ENCODE measurements around the gene DNALI1. TPM values are rescaled to one million over a fixed set of nuclear protein-coding genes. Genes with fewer than 3 reads are reported as not detected.

DNALI1 gene
- total and polyA plus RNA-seq, 2 of the 4 experiments (the other 2 are of a cell fraction), result 9.1 to 10.1 TPM

DNA sequence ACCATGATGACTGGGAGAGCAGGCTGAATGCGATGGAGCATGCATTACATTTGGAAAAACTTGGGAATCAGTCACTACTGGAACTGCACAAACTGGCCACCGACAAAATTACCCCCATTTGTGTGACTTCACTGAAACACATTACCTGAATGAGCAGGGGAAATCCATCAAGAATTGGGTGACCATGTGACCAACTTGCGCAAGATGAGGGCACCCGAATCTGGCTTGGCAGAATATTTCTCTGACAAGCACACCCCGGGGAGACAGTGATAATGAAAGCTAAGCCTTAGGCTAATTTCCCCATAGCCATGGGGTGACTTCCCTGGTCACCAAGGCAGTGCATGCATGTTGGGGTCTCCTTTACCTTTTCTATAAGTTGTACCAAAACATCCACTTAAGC lies 11.7 kb upstream of the DNALI1 start:
- Histone ChIP-seq H3K4me2 (ENCODE audit: low read depth, low read length) (no peak overlapping the region), H3K23ac (ENCODE audit: low read depth, low read length) (no peak overlapping the region), H2BK5ac (ENCODE audit: low read depth, low read length, poor library complexity, severe bottlenecking) (no peak overlapping the region), H3K9me1 (ENCODE audit: insufficient read depth, low read length) (no peaks in the 10 kb centered on the region), H3K4me3 (ENCODE audit: insufficient read depth, low read depth, low read length) (no peak overlapping the region), H2AFZ (replicated peaks; ENCODE audit: low read length, poor library complexity) (no peak overlapping the region), H2AK5ac (ENCODE audit: low read depth, low read length) (no peak overlapping the region), H2BK120ac (ENCODE audit: low read depth, low read length) (no peak overlapping the region), H4K20me1 (ENCODE audit: insufficient read depth, low read length) (no peaks in the 10 kb centered on the region; the same call in 1 of the 2 replicates), H3K14ac (replicated peaks; ENCODE audit: low read depth, low read length) (no peak overlapping the region), H4K91ac (ENCODE audit: insufficient read depth, low read depth, low read length) (no peak overlapping the region), H3K56ac (ENCODE audit: extremely low read depth, insufficient read depth, low read length) (no peak overlapping the region), H3K27me3 (ENCODE audit: control insufficient read depth, insufficient read depth, low read length) (no peaks in the 10 kb centered on the region), H3K36me3 (ENCODE audit: control insufficient read depth, insufficient read depth, low read length) (peaks cover 35% of the 10 kb centered on the region), H3K4ac (ENCODE audit: low read depth, low read length) (no peak overlapping the region), H2BK15ac (ENCODE audit: low read depth, low read length) (no peak overlapping the region), H3K9me3 (ENCODE audit: control insufficient read depth, insufficient read depth, low read length) (no peaks in the 10 kb centered on the region), H2AK9ac (replicated peaks; ENCODE audit: low read depth, low read length, poor library complexity) (no peak overlapping the region), H3K27ac (ENCODE audit: insufficient read depth, low read length) (no peak overlapping the region), H3K18ac (ENCODE audit: low read depth, low read length) (no peak overlapping the region), H3K4me1 (ENCODE audit: control insufficient read depth, insufficient read depth, low read length) (no peaks in the 10 kb centered on the region), H3K9ac (ENCODE audit: low read depth, low read length) (no peak overlapping the region), H4K5ac (ENCODE audit: low read depth, low read length) (no peak overlapping the region), H3K79me1 (ENCODE audit: low read depth in 1 of 2, low read length in 2 of 2) (peaks cover 13 to 23% of the 10 kb centered on the region in 2 experiments), H4K8ac (ENCODE audit: low read depth in 2 of 2, low read length in 2 of 2) (no peak overlapping the region), H2BK20ac (ENCODE audit: low read depth, low read length) (no peak overlapping the region)
- DNase-seq (no peak), ATAC-seq (ENCODE audit: low read depth) (no peak)
- TF ChIP-seq MXI1 (IDR thresholded peaks at IDR 0.05; ENCODE audit: borderline replicate concordance, low read depth, low read length), result no peak
- no peak for TF ChIP-seq BHLHE40 (IDR thresholded peaks at IDR 0.05; ENCODE audit: low read depth, low read length)
- TF ChIP-seq, protein P1, sequence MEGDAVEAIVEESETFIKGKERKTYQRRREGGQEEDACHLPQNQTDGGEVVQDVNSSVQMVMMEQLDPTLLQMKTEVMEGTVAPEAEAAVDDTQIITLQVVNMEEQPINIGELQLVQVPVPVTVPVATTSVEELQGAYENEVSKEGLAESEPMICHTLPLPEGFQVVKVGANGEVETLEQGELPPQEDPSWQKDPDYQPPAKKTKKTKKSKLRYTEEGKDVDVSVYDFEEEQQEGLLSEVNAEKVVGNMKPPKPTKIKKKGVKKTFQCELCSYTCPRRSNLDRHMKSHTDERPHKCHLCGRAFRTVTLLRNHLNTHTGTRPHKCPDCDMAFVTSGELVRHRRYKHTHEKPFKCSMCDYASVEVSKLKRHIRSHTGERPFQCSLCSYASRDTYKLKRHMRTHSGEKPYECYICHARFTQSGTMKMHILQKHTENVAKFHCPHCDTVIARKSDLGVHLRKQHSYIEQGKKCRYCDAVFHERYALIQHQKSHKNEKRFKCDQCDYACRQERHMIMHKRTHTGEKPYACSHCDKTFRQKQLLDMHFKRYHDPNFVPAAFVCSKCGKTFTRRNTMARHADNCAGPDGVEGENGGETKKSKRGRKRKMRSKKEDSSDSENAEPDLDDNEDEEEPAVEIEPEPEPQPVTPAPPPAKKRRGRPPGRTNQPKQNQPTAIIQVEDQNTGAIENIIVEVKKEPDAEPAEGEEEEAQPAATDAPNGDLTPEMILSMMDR (conservative IDR thresholded peaks at IDR 0.05; ENCODE audit: low read depth, low read length), result no peak
- TF ChIP-seq POLR2A (IDR thresholded peaks at IDR 0.05; ENCODE audit: low read depth, low read length), result no peak
- no peak for TF ChIP-seq MAZ (IDR thresholded peaks at IDR 0.05; ENCODE audit: borderline replicate concordance, low read depth, low read length)
- POLR2A ChIA-PET (ENCODE audit: unreplicated experiment), result no interaction called here
- dilution Hi-C loops (cut with HindIII; ENCODE audit: low sequenced_read_pairs, unreplicated experiment) (no loop called here), intact Hi-C loops (cut with micrococcal nuclease) (no loop called here), in situ Hi-C loops (cut with MboI; ENCODE audit: low sequenced_read_pairs) (no loop called here)
- whole genome bisulfite sequencing, 2 experiments (ENCODE audit: extremely low coverage in 2 of 2, insufficient read length in 1 of 2), result 83% methylated on average over 2 of the region's 5 CpGs; no CpG with 5 or more reads in 1 of the 2 experiments
- BruUV-seq (replicated peaks), result no TSS peak
- CTCF ChIA-PET, result no interaction called here

Measured in IMR-90 (cell line).